Measurements from ENCODE around the gene CNOT8. TPM values are rescaled to one million over a fixed set of nuclear protein-coding genes. Genes with fewer than 3 reads are reported as not detected.
"Not testable (repeated sequence)": the region's sequence is repeated elsewhere in the genome, so short reads cannot be mapped to it uniquely, and the experiment has no call there.

The CNOT8 gene
- total and polyA plus RNA-seq, 4 donors: 53.9 to 87.0 (median 68.7) TPM

DNA sequence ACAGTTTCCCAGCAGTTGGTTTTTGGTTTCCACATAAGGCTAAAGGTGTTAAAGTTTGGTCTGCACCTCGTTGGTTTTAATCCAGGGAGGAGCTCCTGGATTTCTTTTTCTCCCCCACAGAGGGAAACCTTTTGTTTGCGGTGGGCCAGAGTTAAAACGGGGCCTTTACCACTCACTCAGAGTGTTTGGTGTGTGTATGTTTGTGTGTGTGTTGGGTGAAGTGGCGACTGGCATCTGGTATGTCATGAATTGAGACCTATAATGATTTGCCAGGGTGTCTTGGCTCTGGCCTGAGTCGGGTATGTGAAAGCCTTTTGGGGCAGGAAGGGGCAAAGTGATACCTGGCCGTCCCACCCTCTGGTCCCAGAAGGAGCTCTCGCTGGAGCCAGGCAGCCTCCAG lies 38.9 kb upstream of the CNOT8 start:
- no peak overlapping the region for H3K27ac ChIP-seq (ENCODE audit: low read depth in 1 of 2, low read length in 1 of 2)
- peaks cover 0 to 2% (median 0%) of the 10 kb centered on the region in 5 donors for H3K4me1 ChIP-seq (ENCODE audit: control insufficient read depth in 5 of 5, insufficient read depth in 5 of 5, low read length in 5 of 5)
- no peak overlapping the region for H3K9ac ChIP-seq (ENCODE audit: insufficient read depth in 1 of 2, low read length in 2 of 2)
- ATAC-seq (ENCODE audit: insufficient read depth, low FRiP score) (no peak), DNase-seq (no peak)
- 77 to 88% methylated on average over 7 of the region's 7 CpGs for WGBS, 2 donors
- TF ChIP-seq, protein P1, sequence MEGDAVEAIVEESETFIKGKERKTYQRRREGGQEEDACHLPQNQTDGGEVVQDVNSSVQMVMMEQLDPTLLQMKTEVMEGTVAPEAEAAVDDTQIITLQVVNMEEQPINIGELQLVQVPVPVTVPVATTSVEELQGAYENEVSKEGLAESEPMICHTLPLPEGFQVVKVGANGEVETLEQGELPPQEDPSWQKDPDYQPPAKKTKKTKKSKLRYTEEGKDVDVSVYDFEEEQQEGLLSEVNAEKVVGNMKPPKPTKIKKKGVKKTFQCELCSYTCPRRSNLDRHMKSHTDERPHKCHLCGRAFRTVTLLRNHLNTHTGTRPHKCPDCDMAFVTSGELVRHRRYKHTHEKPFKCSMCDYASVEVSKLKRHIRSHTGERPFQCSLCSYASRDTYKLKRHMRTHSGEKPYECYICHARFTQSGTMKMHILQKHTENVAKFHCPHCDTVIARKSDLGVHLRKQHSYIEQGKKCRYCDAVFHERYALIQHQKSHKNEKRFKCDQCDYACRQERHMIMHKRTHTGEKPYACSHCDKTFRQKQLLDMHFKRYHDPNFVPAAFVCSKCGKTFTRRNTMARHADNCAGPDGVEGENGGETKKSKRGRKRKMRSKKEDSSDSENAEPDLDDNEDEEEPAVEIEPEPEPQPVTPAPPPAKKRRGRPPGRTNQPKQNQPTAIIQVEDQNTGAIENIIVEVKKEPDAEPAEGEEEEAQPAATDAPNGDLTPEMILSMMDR (IDR thresholded peaks at IDR 0.05; ENCODE audit: control extremely low read depth, extremely low read depth): no peak
- peaks cover 1 to 59% (median 31%) of the 10 kb centered on the region in 4 donors for H3K36me3 ChIP-seq (ENCODE audit: control insufficient read depth in 4 of 4, insufficient read depth in 4 of 4, low read length in 4 of 4)
- H3K4me3 ChIP-seq: no peak overlapping the region
- H3K27me3 ChIP-seq (ENCODE audit: control insufficient read depth in 3 of 3, insufficient read depth in 3 of 3, low read length in 2 of 3): no peaks in the 10 kb centered on the region
- H3K9me3 ChIP-seq (ENCODE audit: control insufficient read depth in 4 of 4, insufficient read depth in 3 of 4, low read length in 3 of 4): peaks cover 0 to 2% (median 0%) of the 10 kb centered on the region in 4 donors

DNA sequence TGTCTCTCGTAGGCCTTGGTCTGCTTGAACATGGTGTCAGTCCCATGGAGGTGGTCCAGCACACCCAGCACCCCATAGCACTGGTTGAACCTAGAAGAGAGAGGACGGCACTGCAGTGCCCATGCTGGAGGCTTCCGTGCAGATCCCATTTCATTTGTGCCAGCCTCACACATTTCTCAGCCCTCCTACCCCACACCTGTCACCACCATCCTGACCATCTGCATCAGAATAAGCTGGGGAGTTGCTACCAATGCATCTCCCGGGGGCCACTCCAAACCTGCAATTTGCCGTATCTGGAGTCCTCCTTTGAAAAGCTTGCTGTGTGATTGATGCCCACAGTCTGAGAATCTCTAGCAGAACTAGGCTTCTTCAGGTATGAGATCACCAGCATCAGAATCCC lies 38.0 kb upstream of the CNOT8 start:
- Histone ChIP-seq H3K36me3 (ENCODE audit: control insufficient read depth in 4 of 4, insufficient read depth in 4 of 4, low read length in 4 of 4) (peaks cover 0 to 54% (median 25%) of the 10 kb centered on the region in 4 donors), H3K27me3 (ENCODE audit: control insufficient read depth in 3 of 3, insufficient read depth in 3 of 3, low read length in 2 of 3) (no peaks in the 10 kb centered on the region), H3K27ac (ENCODE audit: low read depth in 1 of 2, low read length in 1 of 2) (no peak overlapping the region), H3K4me3 (no peak overlapping the region), H3K4me1 (ENCODE audit: control insufficient read depth in 5 of 5, insufficient read depth in 5 of 5, low read length in 5 of 5) (peaks cover 0 to 2% (median 0%) of the 10 kb centered on the region in 5 donors), H3K9ac (ENCODE audit: insufficient read depth in 1 of 2, low read length in 2 of 2) (no peak overlapping the region), H3K9me3 (ENCODE audit: control insufficient read depth in 4 of 4, insufficient read depth in 3 of 4, low read length in 3 of 4) (peaks cover 0 to 2% (median 0%) of the 10 kb centered on the region in 4 donors)
- DNase-seq: no peak
- TF ChIP-seq, protein P1 (IDR thresholded peaks at IDR 0.05; ENCODE audit: control extremely low read depth, extremely low read depth): no peak
- WGBS, 2 donors: 96 to 99% methylated on average over 5 of the region's 5 CpGs
- ATAC-seq (ENCODE audit: insufficient read depth, low FRiP score): no peak

DNA sequence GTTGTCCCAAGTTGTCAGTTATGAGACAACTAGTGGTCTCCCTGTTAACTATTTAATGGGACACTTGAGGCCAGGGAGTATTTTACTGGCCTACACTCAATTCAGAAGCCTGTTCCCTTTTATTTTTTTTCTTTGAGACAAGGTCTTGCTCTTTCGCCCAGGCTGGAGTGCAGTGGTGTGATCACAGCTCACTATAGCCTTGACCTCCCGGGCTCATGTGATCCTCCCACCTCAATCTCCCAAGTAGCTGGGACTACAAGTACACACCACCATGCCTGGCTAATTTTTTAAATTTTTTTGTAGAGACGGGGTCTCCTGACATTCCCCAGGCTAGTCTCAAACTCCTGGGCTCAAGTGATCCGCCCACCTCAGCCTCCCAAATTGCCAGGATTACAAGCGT lies 35.5 kb upstream of the CNOT8 start:
- H3K9me3 ChIP-seq (ENCODE audit: control insufficient read depth in 4 of 4, insufficient read depth in 3 of 4, low read length in 3 of 4); H3K27me3 ChIP-seq (ENCODE audit: control insufficient read depth in 3 of 3, insufficient read depth in 3 of 3, low read length in 2 of 3); H3K4me3 ChIP-seq; H3K27ac ChIP-seq (ENCODE audit: low read depth in 1 of 2, low read length in 1 of 2); ATAC-seq (ENCODE audit: insufficient read depth, low FRiP score); H3K4me1 ChIP-seq (ENCODE audit: control insufficient read depth in 5 of 5, insufficient read depth in 5 of 5, low read length in 5 of 5); DNase-seq; H3K9ac ChIP-seq (ENCODE audit: insufficient read depth in 1 of 2, low read length in 2 of 2): not testable (repeated sequence)
- H3K36me3 ChIP-seq (ENCODE audit: control insufficient read depth in 4 of 4, insufficient read depth in 4 of 4, low read length in 4 of 4): peaks cover 0 to 36% (median 21%) of the 10 kb centered on the region in 4 donors
- WGBS, 2 donors: 94 to 96% methylated on average over 5 of the region's 5 CpGs

DNA sequence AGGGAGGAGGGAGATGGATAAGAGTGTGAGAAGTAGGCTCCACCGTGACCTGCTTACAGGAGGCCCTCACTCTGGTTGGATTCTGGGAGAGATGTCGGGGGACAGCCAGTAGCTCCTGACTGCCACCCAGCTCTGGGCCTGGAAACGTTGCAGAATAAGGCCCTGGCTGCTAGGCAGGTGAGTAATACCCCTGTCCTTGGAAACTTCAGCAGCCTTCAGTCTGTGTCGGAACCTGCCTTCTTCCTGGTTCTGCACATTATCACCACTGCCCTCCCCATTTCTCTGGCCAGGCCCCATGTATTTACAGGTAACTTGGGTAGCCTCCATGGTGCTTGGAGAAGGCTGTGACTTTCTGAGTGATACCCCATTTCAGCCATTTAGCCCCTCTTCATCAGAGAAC lies 34.8 kb upstream of the CNOT8 start:
- peaks cover 0 to 2% (median 0%) of the 10 kb centered on the region in 4 donors for H3K9me3 ChIP-seq (ENCODE audit: control insufficient read depth in 4 of 4, insufficient read depth in 3 of 4, low read length in 3 of 4)
- no peak for ATAC-seq (ENCODE audit: insufficient read depth, low FRiP score)
- TF ChIP-seq, protein P1 (IDR thresholded peaks at IDR 0.05; ENCODE audit: control extremely low read depth, extremely low read depth): no peak
- no peaks in the 10 kb centered on the region for H3K27me3 ChIP-seq (ENCODE audit: control insufficient read depth in 3 of 3, insufficient read depth in 3 of 3, low read length in 2 of 3)
- H3K4me1 ChIP-seq (ENCODE audit: control insufficient read depth in 5 of 5, insufficient read depth in 5 of 5, low read length in 5 of 5): peaks cover 0 to 3% (median 0%) of the 10 kb centered on the region in 5 donors
- WGBS, 2 donors: 92 to 94% methylated on average over 4 of the region's 4 CpGs
- peaks cover 0 to 40% (median 24%) of the 10 kb centered on the region in 4 donors for H3K36me3 ChIP-seq (ENCODE audit: control insufficient read depth in 4 of 4, insufficient read depth in 4 of 4, low read length in 4 of 4)
- no peak overlapping the region for H3K9ac ChIP-seq (ENCODE audit: insufficient read depth in 1 of 2, low read length in 2 of 2)
- no peak for DNase-seq
- H3K27ac ChIP-seq (ENCODE audit: low read depth in 1 of 2, low read length in 1 of 2): no peak overlapping the region
- no peak overlapping the region for H3K4me3 ChIP-seq

Data from lung (tissue), 12 donors.